Caki2 (cell line): Measurements from ENCODE around the gene SYNDIG1. TPM values are rescaled to one million over a fixed set of nuclear protein-coding genes. Genes with fewer than 3 reads are reported as not detected.
"Not testable (repeated sequence)": the region's sequence is repeated elsewhere in the genome, so short reads cannot be mapped to it uniquely, and the experiment has no call there.

ENCODE experiments used
- DNase-seq: peaks from one replicate; pipeline ENCODE4 v3.0.0-alpha.2; 2015; ENCODE audit warnings: low read depth
- in situ Hi-C: cut with HindIII; loops from 2 replicates; pipeline ENCODE4 v1.10.0; 2016; ENCODE audit warnings: low sequenced_read_pairs, low pct_unique_long_range_greater_than_20kb, mixed read lengths
- total RNA-seq: library from RNA; depleted of rRNA; stranded (reverse); fragments of >200 nt; shearing (Covaris generic); gene quantifications from 2 replicates; pipeline ENCODE4 v1.2.3, GENCODE V29; 2014; ENCODE audit warnings: low replicate concordance

SYNDIG1 gene
- total RNA-seq, 1 experiment from 2014 or later: 0.44 TPM

DNA sequence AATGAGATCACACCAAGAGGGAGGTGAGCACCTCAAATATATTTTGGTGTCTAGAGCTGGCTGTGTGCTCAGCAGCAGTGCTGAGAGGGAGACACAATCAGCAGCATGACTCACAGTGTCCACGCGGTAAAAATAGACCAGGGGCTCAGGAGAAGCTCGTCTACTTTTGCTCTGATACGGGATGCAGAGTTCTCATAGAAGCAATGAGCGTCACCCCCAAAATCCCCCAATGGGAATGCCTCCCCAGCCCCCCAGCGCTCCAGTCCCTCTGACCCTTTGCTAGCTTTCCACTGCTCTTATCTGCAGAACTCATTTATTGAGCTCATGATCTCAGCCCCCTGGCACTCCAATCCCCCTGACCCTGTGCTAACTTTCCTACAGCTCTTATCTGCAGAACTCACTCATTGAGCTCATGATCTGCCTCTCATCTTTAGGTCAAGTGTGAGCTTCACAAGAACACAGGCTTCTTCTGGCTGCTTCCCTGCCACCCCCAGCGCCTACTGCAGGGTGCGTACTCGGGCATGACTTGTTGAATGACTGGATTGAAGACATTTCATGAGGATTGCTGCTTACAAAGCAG lies 34.0 kb downstream of the SYNDIG1 start:
- in situ Hi-C loops: no loop called here
- no peak for DNase-seq

- in situ Hi-C loops: no loop called here
- no peak for DNase-seq
Measured at GRCh38 chr20:24504331-24505285, 35.2 kb downstream of the SYNDIG1 start.

- DNase-seq: no peak
- in situ Hi-C loops: no loop called here
Measured at GRCh38 chr20:24506146-24506545, 36.7 kb downstream of the SYNDIG1 start.

- in situ Hi-C loops: no loop called here
- DNase-seq: no peak
Measured at GRCh38 chr20:24506696-24507095, 37.3 kb downstream of the SYNDIG1 start.

DNA sequence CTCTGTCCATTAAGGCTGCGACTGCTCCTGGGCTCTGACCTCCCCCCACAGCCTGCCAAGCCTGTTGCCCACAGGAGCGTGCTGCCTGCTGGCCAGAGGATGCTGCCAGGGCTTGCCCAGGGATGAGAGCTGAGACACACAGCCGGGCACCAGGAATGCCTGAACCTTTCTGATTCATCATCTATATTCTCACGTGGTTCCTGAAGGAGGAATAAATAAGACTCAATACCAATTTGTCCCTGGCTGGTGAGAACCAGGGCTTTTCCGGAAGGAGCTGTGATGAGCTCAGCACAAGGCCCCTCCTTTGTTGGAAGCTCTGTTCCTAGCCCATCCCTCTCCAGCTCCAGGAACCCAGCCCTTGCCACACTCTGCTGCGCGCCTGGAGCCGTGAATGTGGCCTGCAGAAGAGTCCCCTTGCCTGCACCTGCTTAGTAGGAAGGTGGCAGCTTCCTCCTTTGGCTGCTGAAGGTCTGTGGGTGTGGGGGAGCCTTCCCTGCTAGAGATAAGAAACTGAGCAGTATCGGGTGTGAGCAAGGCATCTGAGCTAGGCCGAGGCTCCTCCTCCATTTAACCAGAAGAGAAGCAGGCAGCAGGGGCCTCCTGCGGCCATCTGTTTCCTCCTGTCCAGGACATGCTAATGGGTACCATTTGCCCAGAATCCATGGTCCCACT lies 37.9 kb downstream of the SYNDIG1 start:
- in situ Hi-C loops: no loop called here
- no peak for DNase-seq

GRCh38 chr20:24512441-24512840 lies 43.0 kb downstream of the SYNDIG1 start:
- DNase-seq, in situ Hi-C loops: not testable (repeated sequence)

GRCh38 chr20:24518515-24518914 lies 49.1 kb downstream of the SYNDIG1 start:
- DNase-seq: no peak
- in situ Hi-C loops: no loop called here

- DNase-seq: no peak
- in situ Hi-C loops: no loop called here
Measured at GRCh38 chr20:24519476-24519875, 50.0 kb downstream of the SYNDIG1 start.

GRCh38 chr20:24521032-24521431 lies 51.6 kb downstream of the SYNDIG1 start:
- no peak for DNase-seq
- in situ Hi-C loops: no loop called here

DNA sequence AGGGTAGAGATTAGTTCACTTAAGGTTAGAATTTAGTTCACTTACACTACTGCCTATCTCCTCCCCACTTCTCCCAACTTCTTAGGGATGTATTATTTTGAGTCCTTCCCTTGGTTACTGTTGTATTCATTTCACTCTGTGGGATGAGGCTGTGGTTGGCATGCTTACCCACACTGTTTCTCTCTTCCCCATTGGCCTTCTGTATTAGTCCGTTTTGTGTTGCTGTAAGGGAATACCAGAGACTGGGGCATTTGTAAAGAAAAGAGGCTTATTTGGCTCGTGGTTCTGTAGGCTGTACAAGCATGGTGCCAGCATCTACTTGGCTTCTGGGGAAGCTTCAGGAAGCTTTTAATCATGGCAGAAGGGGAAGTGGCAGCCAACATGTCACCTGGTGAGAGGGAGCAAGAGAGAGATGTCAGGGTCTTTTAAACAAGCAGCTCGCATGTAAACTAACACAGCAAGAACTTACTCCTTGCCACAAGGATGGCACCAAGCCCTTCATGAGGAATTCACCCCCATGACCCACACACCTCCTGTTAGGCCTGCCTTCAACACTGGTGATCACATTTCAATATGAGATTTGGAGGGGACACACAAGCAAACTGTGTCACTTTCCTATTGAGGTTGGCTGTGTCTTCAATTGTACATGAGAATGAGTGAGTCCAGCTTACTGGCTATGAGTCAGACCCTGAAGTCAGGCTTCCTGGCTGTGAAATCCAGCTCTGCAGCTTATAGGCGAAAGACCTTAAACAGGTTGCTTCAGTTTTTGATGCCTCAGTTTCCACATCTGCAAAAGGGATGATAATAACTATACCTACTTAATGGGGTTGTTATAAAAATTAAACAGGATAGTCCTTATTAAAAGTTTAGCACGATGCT lies 53.3 kb downstream of the SYNDIG1 start:
- DNase-seq: no peak
- in situ Hi-C loops: no loop called here

DNA sequence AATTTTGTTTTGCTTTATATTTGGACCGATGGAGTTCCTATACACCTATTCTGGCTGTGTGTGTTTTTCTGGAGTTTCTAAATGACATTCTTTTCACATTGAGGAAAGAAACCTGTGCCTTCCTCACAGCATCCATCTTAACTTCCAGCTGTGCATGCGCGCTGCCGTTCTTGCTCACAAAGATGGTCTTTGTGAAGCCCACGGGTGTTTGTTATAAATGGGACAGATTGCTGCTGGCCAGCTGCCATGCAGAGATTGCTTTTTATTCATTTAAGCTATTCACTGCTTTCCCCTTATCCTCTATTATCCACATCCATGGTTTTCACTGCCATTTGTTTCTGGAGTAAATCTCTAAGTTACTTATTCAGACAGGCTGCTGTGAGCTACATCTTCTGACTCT lies 54.2 kb downstream of the SYNDIG1 start:
- DNase-seq: no peak
- in situ Hi-C loops: no loop called here

- no peak for DNase-seq
- in situ Hi-C loops: no loop called here
Measured at GRCh38 chr20:24528583-24529368, 59.3 kb downstream of the SYNDIG1 start.

- no peak for DNase-seq
- in situ Hi-C loops: no loop called here
Measured at GRCh38 chr20:24529369-24529719, 59.9 kb downstream of the SYNDIG1 start.

DNA sequence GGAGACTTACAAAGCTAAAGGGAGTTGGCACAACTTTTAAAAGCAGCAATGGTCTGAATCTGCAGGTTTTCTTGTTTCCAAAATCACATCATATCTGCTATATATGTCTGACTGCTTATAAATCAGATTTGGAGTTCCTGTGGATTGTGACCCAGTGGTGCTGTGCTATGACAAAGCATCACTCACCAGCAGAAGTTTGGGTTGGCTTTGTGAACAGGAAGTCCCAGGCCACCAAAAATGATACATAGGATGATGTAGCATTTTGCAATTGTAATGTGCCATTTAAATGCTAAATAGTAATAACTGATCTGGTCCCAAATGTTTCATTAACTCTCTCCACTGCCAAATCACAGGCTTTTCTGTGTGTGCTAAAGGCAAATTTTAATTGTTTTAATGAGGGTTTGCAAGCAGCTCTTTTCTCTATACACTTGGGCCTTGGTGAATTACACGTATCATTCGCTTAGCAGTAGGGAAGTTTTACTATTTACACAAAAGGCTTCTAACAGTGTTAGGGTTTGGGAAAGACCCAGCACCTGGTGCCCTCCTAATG lies 60.8 kb downstream of the SYNDIG1 start:
- DNase-seq: no peak
- in situ Hi-C loops: no loop called here

DNA sequence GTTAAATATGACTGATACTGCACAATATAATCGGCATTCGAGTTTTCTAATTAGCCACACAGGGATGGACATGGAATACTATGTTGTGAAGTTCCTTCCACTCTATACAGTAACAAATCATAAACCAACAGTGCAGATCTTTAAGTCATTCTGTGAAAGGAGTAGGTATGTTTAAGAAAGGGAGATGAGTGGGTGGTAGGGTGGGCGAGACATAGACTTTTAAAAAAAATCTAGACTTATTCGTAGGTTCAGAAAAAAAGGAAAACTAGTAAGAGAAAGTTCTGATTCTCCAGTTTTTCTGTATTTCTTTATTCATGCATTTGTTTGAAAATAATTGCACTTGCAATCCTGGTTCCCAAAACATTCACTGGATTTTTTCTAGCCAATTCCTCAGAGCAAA lies 61.8 kb downstream of the SYNDIG1 start:
- in situ Hi-C loops: no loop called here
- DNase-seq: no peak

GRCh38 chr20:24531631-24532419 lies 62.4 kb downstream of the SYNDIG1 start:
- in situ Hi-C loops: no loop called here
- no peak for DNase-seq

DNA sequence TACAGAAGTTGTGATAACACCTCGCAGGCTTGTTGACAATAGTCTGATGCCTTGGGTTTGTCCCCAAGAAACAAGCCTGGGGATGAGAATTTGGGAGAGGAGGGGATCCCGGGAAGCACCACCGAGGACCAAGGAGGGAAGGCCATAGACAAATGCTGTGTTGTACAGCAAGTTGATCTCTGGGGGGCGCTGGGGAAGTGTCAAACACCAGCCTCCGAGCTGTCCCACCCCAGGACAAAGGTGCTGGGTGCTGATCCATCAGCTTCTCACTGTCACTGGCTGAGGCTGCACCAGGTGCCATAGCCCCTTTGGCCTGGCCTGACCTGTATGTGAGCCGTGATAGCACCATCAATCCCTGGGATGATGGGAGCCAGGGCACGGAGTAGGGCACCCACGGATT lies 64.0 kb downstream of the SYNDIG1 start:
- in situ Hi-C loops: no loop called here
- DNase-seq: no peak
